Smooth muscle cell (in vitro differentiated cells): ENCODE data around the gene DNAJC6. TPM values are rescaled to one million over a fixed set of nuclear protein-coding genes. Genes with fewer than 3 reads are reported as not detected.
A peak's percentile ranks its signal among the peaks of the same experiment; 100 is the strongest.

Source experiments
- DNase-seq: peaks from one replicate; lab custom pipeline; 2025; ENCODE audit not compliant: unreplicated experiment; lab: John Stamatoyannopoulos, UW
- H2AFZ ChIP-seq: fragments of 200-600 bp; sonication (generic); 2 replicates; pipeline ENCODE4 v1.6.0; 2016; ENCODE audit warnings: antibody characterized with exemption, low read depth, mild to moderate bottlenecking
- H3F3A ChIP-seq: fragments of 200-600 bp; sonication (generic); 2 replicates; pipeline ENCODE4 v1.6.0; 2017; ENCODE audit warnings: antibody characterized with exemption, low read depth
- H3K27ac ChIP-seq: fragments of 200-600 bp; sonication (generic); 2 replicates; pipeline ENCODE4 v1.5.1; 2016; ENCODE audit warnings: low read depth, mild to moderate bottlenecking
- H3K27me3 ChIP-seq: fragments of 200-600 bp; sonication (generic); 2 replicates; pipeline ENCODE4 v1.6.1; 2016; ENCODE audit warnings: low read depth, mild to moderate bottlenecking
- H3K36me3 ChIP-seq: fragments of 200-600 bp; sonication (generic); 2 replicates; pipeline ENCODE4 v1.5.1; 2016; ENCODE audit warnings: low read depth
- H3K4me1 ChIP-seq: fragments of 200-600 bp; sonication (generic); 2 replicates; pipeline ENCODE4 v1.5.1; 2016; ENCODE audit warnings: low read depth
- H3K4me2 ChIP-seq: fragments of 200-600 bp; sonication (generic); 2 replicates; pipeline ENCODE4 v1.6.0; 2016; ENCODE audit warnings: mild to moderate bottlenecking
- H3K4me3 ChIP-seq: fragments of 200-600 bp; sonication (generic); 2 replicates; pipeline ENCODE4 v1.5.1; 2016; ENCODE audit warnings: mild to moderate bottlenecking
- H3K79me2 ChIP-seq: fragments of 200-600 bp; sonication (generic); 2 replicates; pipeline ENCODE4 v1.6.0; 2016; ENCODE audit warnings: low read depth, mild to moderate bottlenecking
- H3K9ac ChIP-seq: fragments of 200-600 bp; sonication (generic); 2 replicates; pipeline ENCODE4 v1.6.0; 2016; ENCODE audit warnings: low read depth
- H3K9me3 ChIP-seq: fragments of 200-600 bp; sonication (generic); replicated peaks from 2 replicates; pipeline ENCODE4 v1.5.1; 2016; ENCODE audit warnings: low read depth
- H4K20me1 ChIP-seq: fragments of 200-600 bp; sonication (generic); 2 replicates; pipeline ENCODE4 v1.6.0; 2016; ENCODE audit warnings: low read depth
- WGBS: methylation state at CpG from one replicate; pipeline ENCODE4 v1.1.7; 2016; ENCODE audit warnings: low lambda C conversion rate; 5-methylcytosine and 5-hydroxymethylcytosine counted together
- polyA plus RNA-seq: library from polyadenylated mRNA; unstranded; fragments of >200 nt; fragmentation: Nextera tagmentation; extraction: Ambion mirVana; gene quantifications from 2 replicates; pipeline ENCODE4 v1.2.1, GENCODE V29; 2016
- total RNA-seq: library from RNA; depleted of rRNA; stranded (reverse); fragments of >200 nt; gene quantifications from 2 replicates; pipeline ENCODE4 v1.2.3, GENCODE V29; 2014
- TF ChIP-seq, protein P1 (sequence below): fragments of 200-600 bp; sonication (generic); IDR thresholded peaks from 2 replicates; pipeline ENCODE4 v1.5.1; 2017; ENCODE audit warnings: borderline replicate concordance, mild to moderate bottlenecking, antibody characterized with exemption; ENCODE audit not compliant: insufficient read depth, poor library complexity, severe bottlenecking

DNAJC6 gene
- total and polyA plus RNA-seq, 2 experiments from 2014 or later = 0.70 to 7.8 TPM

DNA sequence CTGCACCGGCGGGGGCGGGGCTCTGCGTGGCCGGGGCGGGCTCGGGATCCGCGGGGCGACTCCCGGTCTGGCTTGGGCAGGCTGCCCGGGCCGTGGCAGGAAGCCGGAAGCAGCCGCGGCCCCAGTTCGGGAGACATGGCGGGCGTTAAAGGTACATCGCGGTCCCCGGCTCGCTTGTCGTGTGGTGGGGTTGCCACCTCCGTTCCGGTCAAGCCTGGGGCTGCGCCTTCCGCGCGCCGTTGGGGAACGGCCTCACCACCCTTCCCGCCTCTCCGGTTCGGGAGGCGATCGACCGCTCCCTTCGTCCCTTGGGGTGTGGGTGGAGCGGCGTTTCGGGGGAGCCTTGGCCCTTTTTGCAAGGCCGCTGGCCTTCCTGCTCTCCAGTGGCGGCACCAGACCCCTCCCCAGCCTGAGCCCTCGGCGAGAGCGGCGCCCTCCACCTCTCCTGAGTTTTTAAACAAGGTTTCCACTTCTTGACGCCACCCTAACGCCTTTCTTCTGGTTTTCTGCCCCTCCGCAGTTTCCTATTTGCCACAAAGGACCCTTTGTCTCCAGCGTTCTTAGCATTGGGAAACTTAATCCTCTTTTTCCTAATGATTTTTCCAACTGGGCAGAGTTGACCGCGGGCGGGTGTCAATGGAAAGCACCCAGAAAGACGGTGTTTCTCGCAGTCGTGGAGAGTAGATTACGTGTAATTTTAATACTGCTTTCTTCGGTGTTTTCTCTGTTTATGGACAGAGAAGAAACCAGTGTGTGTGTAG, 111.4 kb downstream of the DNAJC6 start, which contains the start of the genes LEPR and LEPROT:
Gene LEPR (plus strand): TSS at position 79 of the 761 bp plus-strand sequence. CDS start 144,898 bp downstream, outside the sequence.
Gene LEPROT (plus strand): TSS at position 79 of the 761 bp plus-strand sequence. CDS start 57 bp downstream, at position 136.
- no peak for DNase-seq
- under 1% methylated on average over 45 of the region's 60 CpGs for WGBS
- H3K4me1 ChIP-seq = peaks cover 10% of the 10 kb centered on the region

GRCh38 chr1:65421351-65422025, 112.1 kb downstream of the DNAJC6 start:
- TF ChIP-seq, protein P1, sequence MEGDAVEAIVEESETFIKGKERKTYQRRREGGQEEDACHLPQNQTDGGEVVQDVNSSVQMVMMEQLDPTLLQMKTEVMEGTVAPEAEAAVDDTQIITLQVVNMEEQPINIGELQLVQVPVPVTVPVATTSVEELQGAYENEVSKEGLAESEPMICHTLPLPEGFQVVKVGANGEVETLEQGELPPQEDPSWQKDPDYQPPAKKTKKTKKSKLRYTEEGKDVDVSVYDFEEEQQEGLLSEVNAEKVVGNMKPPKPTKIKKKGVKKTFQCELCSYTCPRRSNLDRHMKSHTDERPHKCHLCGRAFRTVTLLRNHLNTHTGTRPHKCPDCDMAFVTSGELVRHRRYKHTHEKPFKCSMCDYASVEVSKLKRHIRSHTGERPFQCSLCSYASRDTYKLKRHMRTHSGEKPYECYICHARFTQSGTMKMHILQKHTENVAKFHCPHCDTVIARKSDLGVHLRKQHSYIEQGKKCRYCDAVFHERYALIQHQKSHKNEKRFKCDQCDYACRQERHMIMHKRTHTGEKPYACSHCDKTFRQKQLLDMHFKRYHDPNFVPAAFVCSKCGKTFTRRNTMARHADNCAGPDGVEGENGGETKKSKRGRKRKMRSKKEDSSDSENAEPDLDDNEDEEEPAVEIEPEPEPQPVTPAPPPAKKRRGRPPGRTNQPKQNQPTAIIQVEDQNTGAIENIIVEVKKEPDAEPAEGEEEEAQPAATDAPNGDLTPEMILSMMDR = no peak
- peak overlapping the region; percentile 94 for H3K9ac ChIP-seq
- H3K4me3 ChIP-seq = peak overlapping the region; percentile 90
- peaks cover 44% of the 10 kb centered on the region for H3K79me2 ChIP-seq
- no peaks in the 10 kb centered on the region for H3K9me3 ChIP-seq
- peaks cover 43% of the 10 kb centered on the region for H4K20me1 ChIP-seq
- H3K36me3 ChIP-seq = no peaks in the 10 kb centered on the region
- peaks cover 11% of the 10 kb centered on the region for H3F3A ChIP-seq
- WGBS = 15% methylated on average over 13 of the region's 13 CpGs
- H3K27me3 ChIP-seq = no peaks in the 10 kb centered on the region
- DNase-seq = no peak
- peak overlapping the region; percentile 97 for H3K27ac ChIP-seq
- peak overlapping the region; percentile 86 for H2AFZ ChIP-seq
- H3K4me1 ChIP-seq = peaks cover 10% of the 10 kb centered on the region
- H3K4me2 ChIP-seq = peak overlapping the region; percentile 93

More for the DNA sequence above, 111.4 kb downstream of the DNAJC6 start, which contains the start of the genes LEPR and LEPROT:
- Histone ChIP-seq H3K27me3 (no peaks in the 10 kb centered on the region), H3K4me2 (peak within 1 kb of the TSS; percentile 96), H3K9ac (peak within 1 kb of the TSS; percentile 94), H4K20me1 (peaks cover 37% of the 10 kb centered on the region), H3K9me3 (no peaks in the 10 kb centered on the region), H3K4me3 (peak within 1 kb of the TSS; percentile 90), H3K36me3 (no peaks in the 10 kb centered on the region), H3K79me2 (peaks cover 44% of the 10 kb centered on the region), H3K27ac (peak within 1 kb of the TSS; percentile 97), H2AFZ (peak within 1 kb of the TSS; percentile 100), H3F3A (peaks cover 11% of the 10 kb centered on the region)
- TF ChIP-seq, protein P1 = no peak

GRCh38 chr1:65422241-65423203, 113.2 kb downstream of the DNAJC6 start:
- Histone ChIP-seq H3F3A (peaks cover 11% of the 10 kb centered on the region), H3K4me3 (peak overlapping the region; percentile 90), H3K4me2 (peak overlapping the region; percentile 93), H3K4me1 (peaks cover 10% of the 10 kb centered on the region), H3K9me3 (no peaks in the 10 kb centered on the region), H3K27me3 (no peaks in the 10 kb centered on the region), H2AFZ (no peak overlapping the region), H3K79me2 (peaks cover 50% of the 10 kb centered on the region), H4K20me1 (peaks cover 46% of the 10 kb centered on the region), H3K27ac (peak overlapping the region; percentile 97), H3K9ac (no peak overlapping the region), H3K36me3 (no peaks in the 10 kb centered on the region)
- TF ChIP-seq, protein P1 = no peak
- 90% methylated on average over 12 of the region's 12 CpGs for WGBS
- DNase-seq = no peak
